Activated naive CD8-positive, alpha-beta T cell treated with anti-CD3 and anti-CD28 coated beads for 36 hours (primary cell): ENCODE data around the gene TMPRSS11F. TPM values are rescaled to one million over a fixed set of nuclear protein-coding genes. Genes with fewer than 3 reads are reported as not detected.

Experiments used
- DNase-seq: peaks from one replicate; pipeline ENCODE4 v3.0.0; 2021
- H3K27ac Mint-ChIP-seq: one replicate; pipeline ENCODE4 v1.8.0; 2022; ENCODE audit warnings: mild to moderate bottlenecking, moderate library complexity, mixed read lengths
- H3K27me3 Mint-ChIP-seq: one replicate; pipeline ENCODE4 v1.8.0; 2022; ENCODE audit warnings: mild to moderate bottlenecking, mixed read lengths
- H3K36me3 Mint-ChIP-seq: one replicate; pipeline ENCODE4 v1.8.0; 2021; ENCODE audit warnings: mild to moderate bottlenecking, mixed read lengths
- H3K4me1 Mint-ChIP-seq: one replicate; pipeline ENCODE4 v1.8.0; 2021; ENCODE audit warnings: mixed read lengths
- H3K4me3 Mint-ChIP-seq: one replicate; pipeline ENCODE4 v1.8.0; 2022; ENCODE audit warnings: mild to moderate bottlenecking, moderate library complexity, mixed read lengths
- H3K9me3 Mint-ChIP-seq: one replicate; pipeline ENCODE4 v1.8.0; 2022; ENCODE audit warnings: mixed read lengths
- total RNA-seq, 2 experiments: library from RNA; stranded (reverse); gene quantifications; one replicate each; pipeline ENCODE4 v1.2.3, GENCODE V29; 2021

The TMPRSS11F gene
- total RNA-seq, 2 experiments from 2014 or later: not detected

- H3K36me3 Mint-ChIP-seq: no peaks in the 10 kb centered on the region
- H3K4me3 Mint-ChIP-seq: no peak overlapping the region
- H3K27me3 Mint-ChIP-seq: no peaks in the 10 kb centered on the region
- DNase-seq: no peak
- H3K9me3 Mint-ChIP-seq: peaks cover 2% of the 10 kb centered on the region
- H3K27ac Mint-ChIP-seq: no peak overlapping the region
- H3K4me1 Mint-ChIP-seq: no peaks in the 10 kb centered on the region
Measured at GRCh38 chr4:68124262-68124661, 5.4 kb downstream of the TMPRSS11F start.

- no peak for DNase-seq
- Mint-ChIP-seq H3K4me3 (no peak overlapping the region), H3K36me3 (no peaks in the 10 kb centered on the region), H3K9me3 (peaks cover 2% of the 10 kb centered on the region), H3K27me3 (no peaks in the 10 kb centered on the region), H3K4me1 (no peaks in the 10 kb centered on the region), H3K27ac (no peak overlapping the region)
Measured at GRCh38 chr4:68123525-68123924, 6.1 kb downstream of the TMPRSS11F start.

- Mint-ChIP-seq H3K27ac (no peak overlapping the region), H3K9me3 (peaks cover 5% of the 10 kb centered on the region), H3K4me1 (no peaks in the 10 kb centered on the region), H3K27me3 (no peaks in the 10 kb centered on the region), H3K4me3 (no peak overlapping the region), H3K36me3 (no peaks in the 10 kb centered on the region)
- no peak for DNase-seq
Measured at GRCh38 chr4:68119921-68120320, 9.7 kb downstream of the TMPRSS11F start.

DNA sequence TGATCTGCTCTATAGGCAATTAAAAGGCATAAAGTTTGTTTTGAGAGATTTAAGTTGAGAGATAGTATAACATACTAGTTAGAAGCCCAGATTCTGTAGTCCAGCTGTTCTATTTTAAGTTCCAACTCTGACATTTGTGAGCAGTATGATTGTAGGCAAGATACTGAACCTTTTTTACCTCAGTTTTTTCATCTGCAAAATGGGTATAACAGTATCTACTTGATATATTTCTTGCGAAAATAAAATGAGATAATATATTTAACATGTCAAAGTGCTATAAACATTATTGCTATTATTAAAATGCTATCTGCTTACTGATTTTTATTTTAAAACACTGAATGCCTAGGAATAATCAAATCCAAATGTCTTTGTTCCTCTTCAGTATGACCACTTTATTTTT lies 19.2 kb downstream of the TMPRSS11F start:
- Mint-ChIP-seq H3K27ac (no peak overlapping the region), H3K9me3 (no peaks in the 10 kb centered on the region), H3K27me3 (no peaks in the 10 kb centered on the region), H3K4me3 (no peak overlapping the region), H3K36me3 (no peaks in the 10 kb centered on the region), H3K4me1 (no peaks in the 10 kb centered on the region)
- no peak for DNase-seq

DNA sequence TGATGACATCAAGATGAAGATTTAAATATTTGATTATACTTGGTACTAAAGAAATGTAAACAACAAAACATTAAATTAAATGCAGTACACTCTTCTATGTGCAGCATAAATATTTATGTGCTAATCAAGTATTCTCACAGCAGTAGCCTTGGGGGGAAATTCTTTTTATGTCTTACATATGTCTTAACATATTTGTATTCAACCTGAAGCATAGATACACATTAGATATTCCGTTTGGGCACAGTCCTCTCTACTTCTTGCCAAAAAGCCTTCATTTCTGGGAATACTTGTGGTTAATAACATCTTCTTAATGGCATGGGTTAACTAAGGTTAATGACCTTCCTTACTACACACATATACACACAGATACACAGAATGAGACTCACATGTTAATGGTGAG lies 19.8 kb downstream of the TMPRSS11F start:
- DNase-seq: no peak
- no peaks in the 10 kb centered on the region for H3K9me3 Mint-ChIP-seq
- no peaks in the 10 kb centered on the region for H3K36me3 Mint-ChIP-seq
- no peak overlapping the region for H3K27ac Mint-ChIP-seq
- H3K27me3 Mint-ChIP-seq: no peaks in the 10 kb centered on the region
- H3K4me1 Mint-ChIP-seq: no peaks in the 10 kb centered on the region
- no peak overlapping the region for H3K4me3 Mint-ChIP-seq

DNA sequence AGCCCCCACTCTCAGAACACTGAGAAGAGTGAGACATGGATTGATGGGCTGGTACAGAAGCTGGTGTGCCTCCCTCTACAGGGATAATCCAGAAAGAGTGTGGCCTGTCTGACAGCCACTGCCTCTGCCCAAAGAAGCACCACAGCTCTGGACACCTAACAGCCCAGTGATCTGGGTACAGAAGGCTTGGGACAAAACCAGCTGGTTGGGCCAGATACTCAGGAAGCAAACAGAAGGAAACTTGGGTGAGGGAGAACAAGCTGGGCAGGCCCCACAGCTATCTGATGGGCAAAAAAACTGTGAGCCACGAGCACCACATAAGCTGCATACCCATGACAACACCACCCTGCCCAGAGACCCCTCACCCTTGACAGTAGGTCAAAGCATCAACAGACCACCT lies 46.9 kb downstream of the TMPRSS11F start:
- no peaks in the 10 kb centered on the region for H3K36me3 Mint-ChIP-seq
- peaks cover 15% of the 10 kb centered on the region for H3K9me3 Mint-ChIP-seq
- no peaks in the 10 kb centered on the region for H3K4me1 Mint-ChIP-seq

GRCh38 chr4:68079928-68080327 lies 49.7 kb downstream of the TMPRSS11F start:
- DNase-seq: no peak
- Mint-ChIP-seq H3K27ac (no peak overlapping the region), H3K36me3 (no peaks in the 10 kb centered on the region), H3K4me1 (no peaks in the 10 kb centered on the region), H3K9me3 (no peaks in the 10 kb centered on the region), H3K27me3 (no peaks in the 10 kb centered on the region), H3K4me3 (no peak overlapping the region)

More for the DNA sequence above, 46.9 kb downstream of the TMPRSS11F start:
- Mint-ChIP-seq H3K4me3 (no peak overlapping the region), H3K27ac (no peak overlapping the region), H3K27me3 (no peaks in the 10 kb centered on the region)
- no peak for DNase-seq

DNA sequence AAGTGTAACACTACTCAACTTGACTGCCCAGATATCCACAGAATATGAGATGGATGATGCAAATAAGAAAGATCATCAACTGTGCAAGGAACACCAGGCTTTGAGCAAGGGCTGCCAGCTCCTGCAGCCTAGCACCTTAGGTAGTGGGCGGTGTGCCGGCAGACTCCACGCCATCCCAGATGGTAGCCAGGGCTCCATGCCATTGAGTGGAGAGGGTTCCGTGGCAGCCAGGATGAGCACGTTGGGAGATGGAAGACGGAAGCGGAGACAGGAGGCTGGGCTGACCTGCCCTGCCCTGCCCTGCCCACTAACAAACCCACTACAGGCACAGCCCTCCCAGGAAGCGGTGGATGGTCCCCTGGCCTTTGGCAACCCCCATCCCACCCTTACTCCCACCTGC lies 51.9 kb downstream of the TMPRSS11F start:
- no peaks in the 10 kb centered on the region for H3K9me3 Mint-ChIP-seq
- H3K4me3 Mint-ChIP-seq: no peak overlapping the region
- no peaks in the 10 kb centered on the region for H3K36me3 Mint-ChIP-seq
- no peaks in the 10 kb centered on the region for H3K4me1 Mint-ChIP-seq
- no peaks in the 10 kb centered on the region for H3K27me3 Mint-ChIP-seq
- H3K27ac Mint-ChIP-seq: no peak overlapping the region
- no peak for DNase-seq

DNA sequence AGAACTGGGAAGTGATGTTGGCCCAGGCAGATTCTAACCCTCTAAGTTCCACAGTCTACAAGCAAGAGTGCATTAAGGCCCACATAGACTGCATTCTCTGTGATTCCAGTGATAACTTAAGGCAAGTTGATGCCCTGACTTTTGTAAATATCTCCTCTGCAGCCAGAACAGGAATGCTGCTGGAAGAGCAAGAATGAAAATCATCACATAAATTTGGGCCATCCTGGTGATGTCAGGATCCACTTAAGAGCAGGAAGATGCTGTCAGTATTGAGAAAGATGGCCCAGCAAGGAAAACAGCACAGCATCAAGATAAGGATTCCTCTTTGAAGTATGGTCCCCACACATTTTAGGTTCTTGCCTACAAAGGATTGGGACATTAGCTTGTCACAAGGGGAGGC lies 52.4 kb downstream of the TMPRSS11F start:
- no peaks in the 10 kb centered on the region for H3K27me3 Mint-ChIP-seq
- H3K27ac Mint-ChIP-seq: no peak overlapping the region
- H3K9me3 Mint-ChIP-seq: no peaks in the 10 kb centered on the region
- H3K4me1 Mint-ChIP-seq: no peaks in the 10 kb centered on the region
- no peak for DNase-seq
- no peaks in the 10 kb centered on the region for H3K36me3 Mint-ChIP-seq
- no peak overlapping the region for H3K4me3 Mint-ChIP-seq

- Mint-ChIP-seq H3K27ac (no peak overlapping the region), H3K36me3 (no peaks in the 10 kb centered on the region), H3K4me3 (no peak overlapping the region), H3K9me3 (no peaks in the 10 kb centered on the region), H3K27me3 (no peaks in the 10 kb centered on the region), H3K4me1 (no peaks in the 10 kb centered on the region)
- no peak for DNase-seq
Measured at GRCh38 chr4:68076194-68076593, 53.5 kb downstream of the TMPRSS11F start.

DNA sequence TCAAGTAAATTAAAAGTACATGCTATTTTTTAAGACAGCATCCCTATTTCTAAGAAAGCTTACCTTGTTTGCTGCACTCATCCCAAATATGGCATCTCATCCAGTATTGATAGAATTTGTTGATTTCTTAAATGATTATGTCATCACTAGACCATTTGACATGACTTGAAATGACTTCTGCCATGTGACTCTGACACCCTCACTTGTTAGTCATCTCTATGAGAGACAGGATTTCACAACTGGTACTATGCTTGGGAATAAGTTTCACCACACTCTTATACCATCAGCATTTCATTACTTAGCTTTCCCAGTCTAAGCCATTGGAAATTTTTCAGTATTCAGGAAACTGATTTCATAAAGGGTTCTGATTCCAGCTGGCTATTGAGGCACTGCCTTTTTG lies 55.3 kb downstream of the TMPRSS11F start:
- no peak overlapping the region for H3K27ac Mint-ChIP-seq
- no peaks in the 10 kb centered on the region for H3K27me3 Mint-ChIP-seq
- H3K4me3 Mint-ChIP-seq: no peak overlapping the region
- no peak for DNase-seq
- no peaks in the 10 kb centered on the region for H3K9me3 Mint-ChIP-seq
- no peaks in the 10 kb centered on the region for H3K36me3 Mint-ChIP-seq
- no peaks in the 10 kb centered on the region for H3K4me1 Mint-ChIP-seq

GRCh38 chr4:68070302-68070701 lies 59.4 kb downstream of the TMPRSS11F start:
- Mint-ChIP-seq H3K36me3 (no peaks in the 10 kb centered on the region), H3K27me3 (no peaks in the 10 kb centered on the region), H3K4me3 (no peak overlapping the region), H3K9me3 (no peaks in the 10 kb centered on the region), H3K27ac (no peak overlapping the region), H3K4me1 (no peaks in the 10 kb centered on the region)
- no peak for DNase-seq

- Mint-ChIP-seq H3K4me3 (no peak overlapping the region), H3K4me1 (no peaks in the 10 kb centered on the region), H3K27ac (no peak overlapping the region), H3K27me3 (no peaks in the 10 kb centered on the region), H3K36me3 (no peaks in the 10 kb centered on the region), H3K9me3 (no peaks in the 10 kb centered on the region)
- no peak for DNase-seq
Measured at GRCh38 chr4:68062501-68062900, 67.2 kb downstream of the TMPRSS11F start.

DNA sequence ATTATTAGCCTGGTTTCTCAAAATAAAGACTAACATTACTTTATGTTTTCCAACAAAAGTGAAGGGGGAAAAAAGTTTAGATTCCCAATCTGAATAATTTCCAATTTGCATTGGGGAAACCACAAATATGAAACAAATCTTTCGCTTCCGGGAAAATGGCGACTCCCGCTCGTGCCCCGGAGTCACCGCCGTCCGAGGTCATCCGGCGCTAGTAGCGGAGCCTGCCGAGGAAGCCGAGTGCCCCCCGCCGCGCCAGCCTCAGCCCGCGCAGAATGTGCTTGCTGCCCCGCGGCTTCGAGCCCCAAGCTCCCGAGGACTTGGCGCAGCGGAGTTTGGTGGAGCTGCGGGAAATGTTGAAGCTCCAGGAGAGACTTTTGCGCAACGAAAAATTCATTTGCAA lies 91.4 kb downstream of the TMPRSS11F start:
- no peak overlapping the region for H3K27ac Mint-ChIP-seq
- DNase-seq: no peak
- no peaks in the 10 kb centered on the region for H3K27me3 Mint-ChIP-seq
- no peak overlapping the region for H3K4me3 Mint-ChIP-seq
- no peaks in the 10 kb centered on the region for H3K36me3 Mint-ChIP-seq
- H3K9me3 Mint-ChIP-seq: no peaks in the 10 kb centered on the region
- H3K4me1 Mint-ChIP-seq: no peaks in the 10 kb centered on the region

DNA sequence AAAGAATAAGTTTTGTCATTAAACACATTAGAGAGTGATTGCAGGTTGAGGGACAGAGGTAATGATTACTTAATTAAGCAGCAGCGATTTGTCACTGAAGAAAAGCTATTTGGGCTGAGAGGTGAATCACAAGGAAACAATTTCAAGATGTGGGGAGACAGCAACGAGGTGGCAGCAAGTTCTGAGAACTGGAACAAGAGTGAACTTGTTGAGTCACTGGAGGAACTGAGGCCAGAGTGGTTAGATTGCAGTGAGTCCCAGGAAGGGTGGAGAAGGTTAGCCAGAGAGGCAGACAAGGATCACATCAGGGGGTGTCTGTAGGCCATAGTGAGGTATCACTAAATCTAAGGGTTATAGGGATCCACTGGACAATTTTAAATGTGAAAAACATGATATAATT lies 108.5 kb downstream of the TMPRSS11F start:
- Mint-ChIP-seq H3K27me3 (no peaks in the 10 kb centered on the region), H3K9me3 (no peaks in the 10 kb centered on the region)

GRCh38 chr4:68011684-68012083 lies 118.0 kb downstream of the TMPRSS11F start:
- Mint-ChIP-seq H3K27me3 (peaks cover 4% of the 10 kb centered on the region), H3K4me3 (no peak overlapping the region), H3K9me3 (peaks cover 2% of the 10 kb centered on the region), H3K36me3 (no peaks in the 10 kb centered on the region), H3K4me1 (no peaks in the 10 kb centered on the region), H3K27ac (no peak overlapping the region)
- DNase-seq: no peak

More for the DNA sequence above, 108.5 kb downstream of the TMPRSS11F start:
- no peak for DNase-seq
- Mint-ChIP-seq H3K4me1 (no peaks in the 10 kb centered on the region), H3K27ac (no peak overlapping the region), H3K36me3 (no peaks in the 10 kb centered on the region), H3K4me3 (no peak overlapping the region)
